ENCODE data around the gene COL9A1. TPM values are rescaled to one million over a fixed set of nuclear protein-coding genes. Genes with fewer than 3 reads are reported as not detected.
"Not testable (repeated sequence)": the region's sequence is repeated elsewhere in the genome, so short reads cannot be mapped to it uniquely, and the experiment has no call there.

COL9A1 gene
- total RNA-seq, 2 donors from 2014 or later, result not detected

DNA sequence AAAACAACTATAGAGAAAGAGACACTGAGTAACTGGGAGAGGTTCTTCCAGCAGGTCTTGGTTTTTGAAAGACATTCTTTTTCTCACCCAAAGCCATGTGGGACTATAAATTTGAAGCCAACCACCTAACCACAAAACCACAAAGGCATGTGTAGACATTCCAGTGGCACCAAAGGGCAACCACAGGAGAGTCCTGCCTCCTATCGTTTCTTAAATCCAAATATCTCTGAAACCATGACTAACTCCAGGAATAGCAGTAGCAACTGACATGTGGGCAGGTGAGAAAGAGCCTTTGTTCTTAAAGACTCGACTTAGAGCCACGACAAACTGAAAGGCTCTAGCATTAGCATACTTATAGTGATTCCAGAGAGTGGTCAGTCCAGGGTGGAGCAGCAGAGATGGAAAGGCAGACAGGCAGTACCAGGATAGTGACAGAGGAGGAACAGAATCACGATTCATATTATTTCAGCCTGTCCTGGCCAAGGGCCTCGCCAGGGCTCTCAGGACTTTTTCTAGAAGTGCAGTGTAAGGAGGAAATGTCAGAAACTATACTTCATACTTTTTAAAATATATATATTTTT, 9.4 kb upstream of the COL9A1 start:
- peak in 1 of 2 donors; percentile 23 for ATAC-seq (replicated peaks in 1 of 2)
- Mint-ChIP-seq H3K4me3 (no peak overlapping the region), H3K9me3 (no peaks in the 10 kb centered on the region), H3K27me3 (ENCODE audit: low read depth) (peaks cover 46% of the 10 kb centered on the region), H3K27ac (no peak overlapping the region), H3K36me3 (ENCODE audit: insufficient read depth in 2 of 2) (no peaks in the 10 kb centered on the region), H3K4me1 (ENCODE audit: low read depth) (peaks cover 8% of the 10 kb centered on the region)
- DNase-seq, result no peak

DNA sequence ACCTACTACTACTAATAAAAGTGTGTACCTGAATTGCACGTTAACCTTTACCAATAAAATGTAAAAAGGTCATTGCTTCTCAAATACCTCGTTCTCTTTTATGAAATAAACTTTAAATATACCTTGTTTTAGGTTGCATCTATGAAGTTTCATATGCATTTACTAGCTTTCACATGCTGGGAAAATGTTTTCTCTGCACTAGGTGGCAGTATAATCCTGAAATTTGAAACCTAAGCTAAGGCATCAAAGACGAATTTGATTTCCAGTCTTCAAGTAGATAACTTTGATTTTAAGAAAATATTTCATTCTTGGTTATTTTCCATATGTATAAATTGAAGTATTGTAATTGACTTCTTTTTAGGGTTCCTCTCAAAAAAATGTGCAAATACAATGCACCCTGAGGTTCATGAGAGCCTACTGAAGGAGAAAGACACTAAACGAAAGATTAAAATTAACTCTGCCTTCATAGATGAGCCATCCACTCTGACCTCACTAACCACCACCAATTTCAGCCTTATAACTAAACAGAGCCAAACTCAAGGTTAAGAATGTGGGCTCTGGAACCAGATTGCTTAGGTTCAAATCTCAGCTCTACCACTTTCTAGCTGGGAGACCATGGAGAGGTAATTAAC, 7.3 kb upstream of the COL9A1 start:
- DNase-seq (peak in 1 of 2 donors; percentile 8), ATAC-seq (replicated peaks in 1 of 2) (no peak)
- Mint-ChIP-seq H3K4me3 (no peak overlapping the region), H3K27ac (no peak overlapping the region), H3K27me3 (ENCODE audit: low read depth) (peaks cover 56% of the 10 kb centered on the region), H3K36me3 (ENCODE audit: insufficient read depth in 2 of 2) (no peaks in the 10 kb centered on the region), H3K4me1 (ENCODE audit: low read depth) (peaks cover 13% of the 10 kb centered on the region), H3K9me3 (no peaks in the 10 kb centered on the region)

DNA sequence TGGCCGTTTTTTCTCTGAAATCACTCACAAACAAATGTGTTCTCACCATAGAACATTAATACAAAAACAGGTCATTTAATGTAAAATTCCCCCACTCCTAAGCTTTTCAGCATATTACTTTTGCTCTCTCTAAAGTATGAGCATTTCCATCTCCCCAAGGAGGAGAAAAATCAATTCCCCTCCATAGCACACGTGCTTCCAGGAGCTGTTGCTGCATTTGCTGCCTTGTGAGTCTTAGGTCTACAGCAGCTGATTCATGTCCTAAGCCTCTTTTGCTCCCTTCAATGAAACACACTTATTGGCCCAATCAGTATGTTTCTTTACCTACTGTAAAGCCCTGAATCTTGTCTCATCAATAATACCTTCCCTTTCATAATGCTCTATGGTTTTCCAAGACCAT, 6.4 kb upstream of the COL9A1 start:
- peaks cover 13% of the 10 kb centered on the region for H3K4me1 Mint-ChIP-seq (ENCODE audit: low read depth)
- H3K36me3 Mint-ChIP-seq (ENCODE audit: insufficient read depth in 2 of 2), result no peaks in the 10 kb centered on the region
- no peak overlapping the region for H3K4me3 Mint-ChIP-seq
- no peak overlapping the region for H3K27ac Mint-ChIP-seq
- peaks cover 59% of the 10 kb centered on the region for H3K27me3 Mint-ChIP-seq (ENCODE audit: low read depth)
- no peak for ATAC-seq (replicated peaks in 1 of 2)
- H3K9me3 Mint-ChIP-seq, result no peaks in the 10 kb centered on the region
- no peak for DNase-seq

DNA sequence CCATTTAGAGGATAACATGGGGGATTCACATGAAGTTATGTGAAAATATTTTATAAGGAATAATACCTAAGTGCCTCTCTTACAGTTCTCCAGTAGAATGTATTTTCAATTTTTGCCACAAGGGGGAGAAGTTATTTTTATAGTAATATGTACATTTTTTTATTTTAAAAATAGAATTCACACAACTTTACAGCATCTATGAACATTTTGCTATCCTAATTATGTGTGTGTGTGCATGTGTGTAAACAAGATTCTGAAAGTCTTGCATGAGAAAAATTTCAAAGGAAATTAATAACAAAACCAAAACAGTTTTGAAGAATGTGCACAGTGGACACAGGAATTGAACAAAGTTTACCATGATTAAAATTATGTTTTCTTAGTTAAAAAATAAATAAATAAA, 5.3 kb upstream of the COL9A1 start:
- ATAC-seq (replicated peaks in 1 of 2); H3K36me3 Mint-ChIP-seq (ENCODE audit: insufficient read depth in 2 of 2): not testable (repeated sequence)

DNA sequence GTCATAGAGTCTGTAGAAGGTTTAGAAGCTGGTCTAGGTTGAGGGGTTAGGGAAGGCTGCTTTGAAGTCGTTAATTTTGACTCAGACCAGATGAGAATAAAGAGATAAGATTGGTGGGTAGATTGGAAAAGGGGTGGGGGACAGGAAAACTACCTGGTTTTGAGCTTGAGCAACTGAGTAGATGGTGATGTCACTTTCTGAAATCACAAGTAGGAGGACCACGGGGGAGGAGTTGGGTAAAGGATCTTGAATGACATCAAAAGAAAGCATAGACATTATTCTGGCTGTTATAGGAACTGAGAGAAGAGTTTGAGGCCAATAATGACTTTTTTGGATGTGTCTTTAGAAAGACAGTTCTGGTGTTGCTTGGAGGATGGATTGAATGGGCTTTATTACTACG, 4.1 kb upstream of the COL9A1 start:
- DNase-seq (no peak), ATAC-seq (replicated peaks in 1 of 2) (no peak)
- H3K27me3 Mint-ChIP-seq (ENCODE audit: low read depth), result peaks cover 47% of the 10 kb centered on the region
- no peaks in the 10 kb centered on the region for H3K36me3 Mint-ChIP-seq (ENCODE audit: insufficient read depth in 2 of 2)
- no peak overlapping the region for H3K27ac Mint-ChIP-seq
- peaks cover 8% of the 10 kb centered on the region for H3K4me1 Mint-ChIP-seq (ENCODE audit: low read depth)
- H3K4me3 Mint-ChIP-seq, result no peak overlapping the region
- no peaks in the 10 kb centered on the region for H3K9me3 Mint-ChIP-seq

More for the DNA sequence above, 5.3 kb upstream of the COL9A1 start:
- not testable (repeated sequence) for H3K4me3 Mint-ChIP-seq, H3K9me3 Mint-ChIP-seq, H3K27ac Mint-ChIP-seq, DNase-seq
- peaks cover 13% of the 10 kb centered on the region for H3K4me1 Mint-ChIP-seq (ENCODE audit: low read depth)
- peaks cover 54% of the 10 kb centered on the region for H3K27me3 Mint-ChIP-seq (ENCODE audit: low read depth)

DNA sequence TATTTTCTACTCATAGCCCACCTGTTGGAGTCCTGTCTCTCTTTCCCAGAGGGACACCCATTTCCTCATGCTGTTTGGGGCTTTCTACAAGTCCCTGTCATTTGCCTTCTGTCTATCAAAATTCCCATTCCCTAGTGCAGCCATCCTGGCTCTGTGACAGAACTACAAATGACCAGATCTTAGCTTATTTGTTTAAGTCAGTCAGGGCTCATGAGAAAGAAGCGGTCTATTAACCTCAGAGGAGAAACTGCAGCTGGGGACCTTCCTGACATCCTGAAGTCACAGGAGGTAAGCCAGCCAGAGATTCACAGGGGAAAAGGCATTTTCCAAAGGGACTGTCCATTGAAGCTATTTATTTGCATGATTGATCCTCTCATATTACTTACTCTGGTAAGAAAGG, 1.7 kb upstream of the COL9A1 start:
- Mint-ChIP-seq H3K36me3 (ENCODE audit: insufficient read depth in 2 of 2) (no peaks in the 10 kb centered on the region), H3K4me3 (no peak overlapping the region), H3K27me3 (ENCODE audit: low read depth) (peaks cover 34% of the 10 kb centered on the region), H3K9me3 (no peaks in the 10 kb centered on the region), H3K4me1 (ENCODE audit: low read depth) (peaks cover 6% of the 10 kb centered on the region), H3K27ac (no peak overlapping the region)
- no peak for ATAC-seq (replicated peaks in 1 of 2)
- no peak for DNase-seq

DNA sequence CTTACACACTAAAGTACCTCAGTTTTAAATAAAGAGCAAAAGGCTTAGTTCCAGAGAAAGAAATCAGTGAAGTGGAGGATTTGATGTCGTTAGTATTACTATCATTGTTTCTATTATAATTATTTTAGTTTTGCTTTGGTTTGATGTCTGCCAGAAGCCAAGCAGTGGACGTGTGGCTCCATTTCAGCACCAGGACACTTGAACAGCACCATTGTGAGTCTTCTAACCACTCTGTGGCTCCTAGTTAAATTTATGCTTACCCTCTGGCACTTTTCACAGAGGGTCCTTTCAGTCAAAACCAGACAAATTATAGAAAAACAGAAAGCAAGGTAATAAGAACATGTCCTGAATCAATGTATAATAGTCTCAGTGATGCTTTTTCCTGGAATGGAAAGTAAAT, 3.4 kb downstream of the COL9A1 start:
- no peak for DNase-seq
- no peak for ATAC-seq (replicated peaks in 1 of 2)
- H3K4me1 Mint-ChIP-seq (ENCODE audit: low read depth), result no peaks in the 10 kb centered on the region
- H3K9me3 Mint-ChIP-seq, result no peaks in the 10 kb centered on the region
- H3K36me3 Mint-ChIP-seq (ENCODE audit: insufficient read depth in 2 of 2), result no peaks in the 10 kb centered on the region
- peaks cover under 1% of the 10 kb centered on the region for H3K27me3 Mint-ChIP-seq (ENCODE audit: low read depth)
- H3K27ac Mint-ChIP-seq, result no peak overlapping the region
- H3K4me3 Mint-ChIP-seq, result no peak overlapping the region

DNA sequence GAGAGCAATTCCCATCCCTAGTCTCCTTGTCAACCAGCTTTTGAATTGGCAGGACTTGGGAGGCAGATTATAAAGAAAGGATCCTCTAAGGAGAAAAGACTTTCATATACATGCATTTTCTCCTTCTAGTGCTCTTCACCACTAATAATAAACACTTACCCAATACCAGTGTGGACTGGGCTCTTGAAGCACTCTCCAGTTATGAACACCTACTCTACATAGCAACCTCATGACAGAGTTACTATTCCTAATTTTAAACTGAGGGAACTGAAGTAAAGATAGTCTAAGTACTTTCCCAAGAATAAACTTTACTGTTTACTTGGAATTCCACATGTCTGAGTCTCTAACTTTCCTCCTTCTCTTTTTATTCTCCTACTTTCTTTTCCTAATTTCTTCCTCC, 4.8 kb downstream of the COL9A1 start:
- Mint-ChIP-seq H3K27ac (no peak overlapping the region), H3K9me3 (no peaks in the 10 kb centered on the region), H3K36me3 (ENCODE audit: insufficient read depth in 2 of 2) (no peaks in the 10 kb centered on the region), H3K4me3 (no peak overlapping the region), H3K4me1 (ENCODE audit: low read depth) (no peaks in the 10 kb centered on the region), H3K27me3 (ENCODE audit: low read depth) (peaks cover 11% of the 10 kb centered on the region)
- DNase-seq, result no peak
- no peak for ATAC-seq (replicated peaks in 1 of 2)

DNA sequence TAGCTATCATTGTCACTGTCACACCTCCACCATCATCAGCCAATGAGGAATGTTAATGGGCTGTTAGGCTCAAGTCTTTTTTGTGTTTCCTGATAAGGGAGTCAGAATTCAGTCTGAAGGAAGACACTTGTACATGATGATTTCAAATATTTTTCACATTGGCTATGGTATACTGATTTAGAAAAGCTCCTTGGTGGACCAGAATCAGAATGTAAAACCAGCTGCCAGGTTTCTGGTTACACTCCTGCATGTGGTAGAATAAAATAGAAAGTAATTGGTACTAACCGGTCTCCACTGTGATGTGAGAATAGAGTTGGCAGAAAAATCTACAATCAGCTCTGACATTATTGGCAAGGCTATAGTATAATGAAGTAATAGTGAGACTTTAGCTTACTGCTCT, 10.7 kb downstream of the COL9A1 start:
- DNase-seq (no peak), ATAC-seq (replicated peaks in 1 of 2) (no peak)
- H3K27me3 Mint-ChIP-seq (ENCODE audit: low read depth), result peaks cover 17% of the 10 kb centered on the region
- no peaks in the 10 kb centered on the region for H3K4me1 Mint-ChIP-seq (ENCODE audit: low read depth)
- no peak overlapping the region for H3K27ac Mint-ChIP-seq
- no peaks in the 10 kb centered on the region for H3K36me3 Mint-ChIP-seq (ENCODE audit: insufficient read depth in 2 of 2)
- H3K4me3 Mint-ChIP-seq, result no peak overlapping the region
- H3K9me3 Mint-ChIP-seq, result no peaks in the 10 kb centered on the region

DNA sequence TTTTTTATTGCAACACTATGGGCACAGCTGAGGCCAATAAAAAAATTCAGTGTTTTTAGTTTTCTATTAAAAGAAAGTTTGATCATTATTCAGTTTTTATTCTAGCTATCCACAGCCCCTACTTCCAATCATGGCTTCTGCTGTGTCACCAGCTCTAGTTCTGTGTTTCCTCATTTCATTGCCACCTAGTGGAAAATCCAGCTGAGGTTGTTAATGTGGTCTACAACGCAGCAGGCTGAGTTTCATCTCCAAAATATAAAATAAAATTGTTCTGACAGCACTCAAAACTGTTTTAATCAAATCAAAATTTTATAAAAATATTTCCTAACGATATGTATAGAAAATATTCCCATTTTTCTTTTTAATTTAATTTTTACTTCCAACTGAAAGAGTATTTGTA, 13.6 kb downstream of the COL9A1 start:
- no peak for DNase-seq
- peaks cover 27% of the 10 kb centered on the region for H3K27me3 Mint-ChIP-seq (ENCODE audit: low read depth)
- no peaks in the 10 kb centered on the region for H3K36me3 Mint-ChIP-seq (ENCODE audit: insufficient read depth in 2 of 2)
- H3K4me3 Mint-ChIP-seq, result no peak overlapping the region
- no peaks in the 10 kb centered on the region for H3K9me3 Mint-ChIP-seq
- no peak overlapping the region for H3K27ac Mint-ChIP-seq
- H3K4me1 Mint-ChIP-seq (ENCODE audit: low read depth), result no peaks in the 10 kb centered on the region
- ATAC-seq (replicated peaks in 1 of 2), result no peak

DNA sequence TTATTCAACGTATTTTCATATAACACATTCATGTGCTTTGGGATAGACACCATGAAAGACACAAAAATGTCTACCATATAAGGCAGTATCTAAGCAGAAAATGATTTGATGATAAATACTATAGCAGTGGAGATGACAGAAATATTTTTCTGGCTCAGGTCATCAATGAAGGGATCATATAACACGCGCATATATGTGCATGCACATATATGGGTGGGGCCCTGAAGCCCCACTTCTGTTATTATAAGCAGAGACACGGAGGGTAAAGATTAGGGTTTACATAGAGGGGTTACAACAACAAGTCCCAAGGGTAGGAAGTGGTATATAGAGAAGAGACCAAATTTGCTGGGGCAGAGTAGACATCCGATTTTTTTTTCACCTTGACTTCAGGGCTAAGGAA, 16.0 kb downstream of the COL9A1 start:
- H3K9me3 Mint-ChIP-seq, result no peaks in the 10 kb centered on the region
- H3K36me3 Mint-ChIP-seq (ENCODE audit: insufficient read depth in 2 of 2), result no peaks in the 10 kb centered on the region
- H3K4me1 Mint-ChIP-seq (ENCODE audit: low read depth), result no peaks in the 10 kb centered on the region
- H3K27me3 Mint-ChIP-seq (ENCODE audit: low read depth), result peaks cover 24% of the 10 kb centered on the region
- DNase-seq (no peak), ATAC-seq (replicated peaks in 1 of 2) (no peak)
- H3K4me3 Mint-ChIP-seq, result no peak overlapping the region
- no peak overlapping the region for H3K27ac Mint-ChIP-seq

DNA sequence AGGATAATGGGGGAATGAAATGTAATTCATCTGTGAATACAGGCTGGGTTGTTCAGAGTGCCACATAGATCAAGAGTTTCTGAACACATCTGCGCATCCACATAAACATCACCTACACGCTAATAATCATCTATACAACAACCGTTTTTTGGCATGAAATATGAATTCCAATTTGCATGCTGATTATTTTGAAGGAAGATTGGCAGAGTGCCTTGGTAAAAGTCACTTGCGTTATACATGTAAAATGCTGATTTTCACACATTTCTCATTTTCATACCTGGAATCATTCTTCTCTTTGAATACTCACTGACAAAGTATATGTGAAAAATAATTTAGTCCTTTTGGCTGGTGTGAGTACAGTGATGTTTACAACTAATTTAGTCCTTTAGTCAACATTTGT, 17.7 kb downstream of the COL9A1 start:
- H3K4me1 Mint-ChIP-seq (ENCODE audit: low read depth), result no peaks in the 10 kb centered on the region

DNA sequence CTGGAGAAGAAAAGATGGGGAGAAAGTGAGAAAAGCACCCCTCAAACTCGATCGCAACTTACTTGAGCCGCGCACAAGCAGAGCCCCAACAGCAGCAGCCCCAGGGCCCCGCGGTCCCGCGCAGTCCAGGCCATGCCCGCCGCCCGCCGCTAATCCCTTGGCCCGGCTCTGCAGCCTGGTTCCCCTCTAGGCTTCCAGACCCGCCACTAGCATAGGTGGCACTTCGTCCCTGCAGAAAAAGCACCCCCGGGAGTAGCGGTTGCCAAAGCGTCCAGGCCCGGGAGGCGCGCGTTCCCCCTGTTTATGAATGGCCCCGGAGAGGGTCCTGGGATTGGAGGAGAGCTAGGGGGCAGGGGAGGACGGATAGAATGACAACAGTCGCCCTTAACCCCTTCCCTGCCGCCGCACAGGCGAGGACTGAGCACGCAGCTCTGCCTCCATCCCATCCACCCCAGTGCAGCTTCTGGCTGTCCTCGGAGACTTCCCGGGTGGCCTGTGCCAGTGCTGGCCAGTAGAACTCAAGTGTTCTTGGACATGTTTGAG, 19.9 kb downstream of the COL9A1 start:
- H3K9me3 Mint-ChIP-seq, result no peaks in the 10 kb centered on the region
- H3K27ac Mint-ChIP-seq, result no peak overlapping the region
- DNase-seq, result no peak
- H3K36me3 Mint-ChIP-seq (ENCODE audit: insufficient read depth in 2 of 2), result no peaks in the 10 kb centered on the region
- H3K4me3 Mint-ChIP-seq, result no peak overlapping the region
- peaks cover 52% of the 10 kb centered on the region for H3K27me3 Mint-ChIP-seq (ENCODE audit: low read depth)
- no peak for ATAC-seq (replicated peaks in 1 of 2)
- H3K4me1 Mint-ChIP-seq (ENCODE audit: low read depth), result no peaks in the 10 kb centered on the region

More for the DNA sequence above, 17.7 kb downstream of the COL9A1 start:
- no peak overlapping the region for H3K4me3 Mint-ChIP-seq
- peaks cover 37% of the 10 kb centered on the region for H3K27me3 Mint-ChIP-seq (ENCODE audit: low read depth)
- ATAC-seq (replicated peaks in 1 of 2) (no peak), DNase-seq (no peak)
- H3K9me3 Mint-ChIP-seq, result no peaks in the 10 kb centered on the region
- H3K36me3 Mint-ChIP-seq (ENCODE audit: insufficient read depth in 2 of 2), result no peaks in the 10 kb centered on the region
- H3K27ac Mint-ChIP-seq, result no peak overlapping the region

Measured in activated T-cell treated with anti-CD3 and anti-CD28 coated beads, Interleukin-2, amount 50 U/mL, for 72 hours (primary cell).